Loucy (cell line): ENCODE data around the gene FOXA1.
"Not testable (repeated sequence)": the region's sequence is repeated elsewhere in the genome, so short reads cannot be mapped to it uniquely, and the experiment has no call there.

Experiments used
- H2AFZ ChIP-seq: fragments of 200-600 bp; sonication (generic); 2 replicates; pipeline ENCODE4 v1.6.0; 2016; ENCODE audit warnings: antibody characterized with exemption, mild to moderate bottlenecking, low read length, moderate library complexity
- H3F3A ChIP-seq: fragments of 200-600 bp; 2 replicates; pipeline ENCODE4 v1.6.0; 2016; ENCODE audit warnings: antibody characterized with exemption, low read depth, mild to moderate bottlenecking
- H3K27me3 ChIP-seq: fragments of 200-600 bp; sonication (generic); 2 replicates; pipeline ENCODE4 v1.6.1; 2014; ENCODE audit warnings: low read length, mild to moderate bottlenecking; ENCODE audit not compliant: insufficient read depth, poor library complexity, severe bottlenecking
- H3K36me3 ChIP-seq: fragments of 200-600 bp; sonication (generic); 2 replicates; pipeline ENCODE4 v1.6.1; 2016; ENCODE audit warnings: low read length; ENCODE audit not compliant: insufficient read depth
- H3K4me1 ChIP-seq: fragments of 200-600 bp; sonication (generic); 2 replicates; pipeline ENCODE4 v1.5.1; 2014; ENCODE audit warnings: low read length, mild to moderate bottlenecking; ENCODE audit not compliant: insufficient read depth, poor library complexity, severe bottlenecking
- H3K4me2 ChIP-seq: fragments of 200-600 bp; sonication (generic); 2 replicates; pipeline ENCODE4 v1.6.0; 2014; ENCODE audit warnings: antibody characterized with exemption, low read length, low read depth, mild to moderate bottlenecking; ENCODE audit not compliant: poor library complexity, severe bottlenecking
- H3K4me3 ChIP-seq: fragments of 200-600 bp; sonication (generic); 2 replicates; pipeline ENCODE4 v1.5.1; 2014; ENCODE audit warnings: low read length, mild to moderate bottlenecking, mixed read lengths; ENCODE audit not compliant: poor library complexity, severe bottlenecking
- H3K79me2 ChIP-seq: fragments of 200-600 bp; sonication (generic); 2 replicates; pipeline ENCODE4 v1.6.1; 2014; ENCODE audit warnings: low read length; ENCODE audit not compliant: insufficient read depth
- H3K9ac ChIP-seq: fragments of 200-600 bp; sonication (generic); 2 replicates; pipeline ENCODE4 v1.6.0; 2014; ENCODE audit warnings: mild to moderate bottlenecking, low read depth, low read length, moderate library complexity; ENCODE audit not compliant: poor library complexity, severe bottlenecking
- H3K9me2 ChIP-seq: fragments of 200-600 bp; sonication (generic); replicated peaks from 2 replicates; pipeline ENCODE4 v1.6.1; 2016; ENCODE audit warnings: low read depth, low read length, mixed read lengths
- H3K9me3 ChIP-seq: fragments of 200-600 bp; sonication (generic); 2 replicates; pipeline ENCODE4 v1.6.1; 2014; ENCODE audit warnings: mild to moderate bottlenecking, antibody characterized with exemption, low read length, low read depth; ENCODE audit not compliant: insufficient read depth
- H4K20me1 ChIP-seq: fragments of 200-600 bp; sonication (generic); 2 replicates; pipeline ENCODE4 v1.6.0; 2014; ENCODE audit warnings: antibody characterized with exemption, low read length, mild to moderate bottlenecking; ENCODE audit not compliant: insufficient read depth, poor library complexity, severe bottlenecking
- CTCF ChIP-seq: fragments of 200-600 bp; sonication (generic); conservative IDR thresholded peaks from 2 replicates; pipeline ENCODE4 v1.5.1; 2014; ENCODE audit warnings: mild to moderate bottlenecking, antibody characterized with exemption, low read length
- EZH2phosphoT487 ChIP-seq: fragments of 200-600 bp; IDR thresholded peaks from 2 replicates; pipeline ENCODE4 v1.6.1; 2018; ENCODE audit warnings: antibody characterized with exemption, mild to moderate bottlenecking, moderate library complexity, borderline replicate concordance

FOXA1 gene

GRCh38 chr14:37563189-37563588 lies 31.9 kb downstream of the FOXA1 start:
- no peaks in the 10 kb centered on the region for H3K79me2 ChIP-seq
- H2AFZ ChIP-seq, result no peak overlapping the region
- H3K4me2 ChIP-seq, result no peak overlapping the region

GRCh38 chr14:37559386-37559785 lies 35.7 kb downstream of the FOXA1 start:
- no peaks in the 10 kb centered on the region for H3K9me3 ChIP-seq
- H2AFZ ChIP-seq, result no peak overlapping the region
- no peak overlapping the region for H3K4me2 ChIP-seq
- H3K36me3 ChIP-seq, result no peaks in the 10 kb centered on the region
- H4K20me1 ChIP-seq, result no peaks in the 10 kb centered on the region
- H3K79me2 ChIP-seq, result no peaks in the 10 kb centered on the region
- H3K9ac ChIP-seq, result no peak overlapping the region
- TF ChIP-seq EZH2phosphoT487 (no peak), CTCF (no peak)
- no peaks in the 10 kb centered on the region for H3K9me2 ChIP-seq
- no peak overlapping the region for H3K4me3 ChIP-seq
- no peaks in the 10 kb centered on the region for H3K27me3 ChIP-seq
- H3K4me1 ChIP-seq, result no peaks in the 10 kb centered on the region
- no peaks in the 10 kb centered on the region for H3F3A ChIP-seq

More at GRCh38 chr14:37563189-37563588, 31.9 kb downstream of the FOXA1 start:
- Histone ChIP-seq H3F3A (no peaks in the 10 kb centered on the region), H3K36me3 (no peaks in the 10 kb centered on the region), H4K20me1 (no peaks in the 10 kb centered on the region), H3K27me3 (no peaks in the 10 kb centered on the region), H3K9me3 (no peaks in the 10 kb centered on the region), H3K4me3 (no peak overlapping the region), H3K9me2 (no peaks in the 10 kb centered on the region), H3K9ac (no peak overlapping the region), H3K4me1 (no peaks in the 10 kb centered on the region)
- TF ChIP-seq EZH2phosphoT487 (no peak), CTCF (no peak)

GRCh38 chr14:37558740-37559139 lies 36.3 kb downstream of the FOXA1 start:
- H3K4me2 ChIP-seq, result no peak overlapping the region
- no peaks in the 10 kb centered on the region for H3K36me3 ChIP-seq
- H4K20me1 ChIP-seq, result no peaks in the 10 kb centered on the region
- H2AFZ ChIP-seq, result no peak overlapping the region
- H3K9me2 ChIP-seq, result no peaks in the 10 kb centered on the region
- H3K79me2 ChIP-seq, result no peaks in the 10 kb centered on the region
- no peak overlapping the region for H3K4me3 ChIP-seq
- no peaks in the 10 kb centered on the region for H3K27me3 ChIP-seq
- TF ChIP-seq EZH2phosphoT487 (no peak), CTCF (no peak)
- no peaks in the 10 kb centered on the region for H3K4me1 ChIP-seq
- H3F3A ChIP-seq, result no peaks in the 10 kb centered on the region
- no peaks in the 10 kb centered on the region for H3K9me3 ChIP-seq
- no peak overlapping the region for H3K9ac ChIP-seq

- H4K20me1 ChIP-seq, H3K4me3 ChIP-seq, H3K9me3 ChIP-seq, H3F3A ChIP-seq, H3K36me3 ChIP-seq, H3K27me3 ChIP-seq, H3K9me2 ChIP-seq, H2AFZ ChIP-seq, H3K9ac ChIP-seq, H3K4me2 ChIP-seq, H3K4me1 ChIP-seq, H3K79me2 ChIP-seq: not testable (repeated sequence)
Measured at GRCh38 chr14:37555596-37555995, 39.5 kb downstream of the FOXA1 start.
